H1 (cell line): ENCODE results near the gene FARS2. TPM values are rescaled to one million over a fixed set of nuclear protein-coding genes. Genes with fewer than 3 reads are reported as not detected.

Experiments
- CTCF ChIA-PET: fragments of 300-600 bp; sonication (Branson Sonifier 250); formaldehyde crosslinking; loops from one replicate; lab custom pipeline; 2021; ENCODE audit not compliant: partially characterized antibody; lab: Charles Lee
- POLR2A ChIA-PET: fragments of 300-600 bp; sonication (Branson Sonifier 250); formaldehyde crosslinking; loops from one replicate; lab custom pipeline; 2021; ENCODE audit warnings: inconsistent platforms; ENCODE audit not compliant: partially characterized antibody; lab: Charles Lee
- DNase-seq, 2 experiments: peaks; one replicate each; pipeline versions ENCODE4 v3.0.0 to v3.0.0-alpha.2; 2010 to 2022; ENCODE audit warnings: low spot score in 2 of 2, low read depth in 1 of 2, mixed read lengths in 1 of 2
- FAIRE-seq: peaks from 2 replicates; lab custom pipeline; 2011; peaks lifted over from hg19 to GRCh38; lab: Jason Lieb, UNC
- H2AFZ ChIP-seq: 2 replicates; pipeline ENCODE4 v1.8.1; 2012; ENCODE audit warnings: low read length, inconsistent platforms
- H2AK5ac ChIP-seq: 2 replicates; pipeline ENCODE4 v1.6.1; 2013; ENCODE audit warnings: low read depth, low read length
- H2BK120ac ChIP-seq: replicated peaks from 2 replicates; pipeline ENCODE3; 2013; ENCODE audit warnings: low read depth, low read length, inconsistent platforms
- H2BK12ac ChIP-seq: 2 replicates; pipeline ENCODE4 v1.6.1; 2013; ENCODE audit warnings: low read depth, low read length
- H2BK15ac ChIP-seq: 2 replicates; pipeline ENCODE4 v1.6.1; 2013; ENCODE audit warnings: low read length
- H2BK20ac ChIP-seq: 2 replicates; pipeline ENCODE4 v1.6.1; 2013; ENCODE audit warnings: low read length
- H2BK5ac ChIP-seq: 2 replicates; pipeline ENCODE4 v1.6.1; 2013; ENCODE audit warnings: low read depth, low read length
- H3K14ac ChIP-seq: 2 replicates; pipeline ENCODE4 v1.6.1; 2013; ENCODE audit warnings: inconsistent platforms; ENCODE audit not compliant: insufficient read length
- H3K18ac ChIP-seq: 2 replicates; pipeline ENCODE4 v1.6.1; 2013; ENCODE audit warnings: low read length; ENCODE audit errors: extremely low read depth
- H3K23ac ChIP-seq: 2 replicates; pipeline ENCODE4 v1.6.1; 2013; ENCODE audit warnings: inconsistent platforms; ENCODE audit not compliant: insufficient read length
- H3K23me2 ChIP-seq: 2 replicates; pipeline ENCODE4 v1.6.1; 2013; ENCODE audit warnings: low read depth, low read length
- H3K27ac ChIP-seq: 2 replicates; pipeline ENCODE4 v1.6.1; 2011; ENCODE audit warnings: low read depth, low read length, inconsistent platforms
- H3K27me3 ChIP-seq, 4 experiments: replicated peaks in 1 of 4; 1 replicate in 1 of 4; 2 replicates in 3 of 4; pipeline versions ENCODE4 v1.6.1 to v1.8.1; 2011 to 2013; ENCODE audit warnings: low read length in 3 of 4, mild to moderate bottlenecking in 3 of 4, inconsistent platforms in 2 of 4, mixed read lengths in 2 of 4, moderate library complexity in 1 of 4; ENCODE audit not compliant: control insufficient read depth in 3 of 4, insufficient read depth in 3 of 4; ENCODE audit errors: extremely low read depth in 1 of 4
- H3K36me3 ChIP-seq, 4 experiments: 2 replicates each; pipeline versions ENCODE4 v1.6.1 to v1.8.1; 2011 to 2013; ENCODE audit warnings: mild to moderate bottlenecking in 4 of 4, low read length in 3 of 4, moderate library complexity in 2 of 4, control low read depth in 1 of 4, inconsistent platforms in 1 of 4; ENCODE audit not compliant: insufficient read depth in 4 of 4, control insufficient read depth in 2 of 4
- H3K4ac ChIP-seq: replicated peaks from 2 replicates; pipeline ENCODE3; 2013; ENCODE audit warnings: low read length, low read depth, mixed read lengths, inconsistent platforms; ENCODE audit not compliant: insufficient read length
- H3K4me1 ChIP-seq, 4 experiments: replicated peaks in 1 of 4; 1 replicate in 1 of 4; 2 replicates in 3 of 4; pipeline versions ENCODE4 v1.6.1 to v1.8.1; 2011 to 2013; ENCODE audit warnings: low read length in 3 of 4, inconsistent platforms in 2 of 4, mixed read lengths in 1 of 4; ENCODE audit not compliant: insufficient read depth in 4 of 4, control insufficient read depth in 3 of 4
- H3K4me2 ChIP-seq, 2 experiments: 2 replicates each; pipeline versions ENCODE4 v1.6.1 to v1.8.1; 2011 to 2013; ENCODE audit warnings: low read depth in 2 of 2, low read length in 2 of 2, control low read depth in 1 of 2, inconsistent platforms in 1 of 2, mild to moderate bottlenecking in 1 of 2; ENCODE audit not compliant: insufficient read depth in 1 of 2
- H3K4me3 ChIP-seq, 4 experiments: fragments of 200-600, 300-600 bp in 1 of 4; sonication (generic), shearing (Covaris generic), sonication (Bioruptor Twin) in 1 of 4; 2 replicates each; pipeline versions ENCODE4 v1.5.1 to v1.8.1; 2011 to 2016; ENCODE audit warnings: low read length in 4 of 4, low read depth in 3 of 4, control low read depth in 2 of 4, inconsistent platforms in 2 of 4, mild to moderate bottlenecking in 2 of 4, mixed read lengths in 1 of 4, moderate library complexity in 1 of 4; ENCODE audit not compliant: insufficient read depth in 2 of 4; ENCODE audit errors: extremely low read depth in 1 of 4
- H3K56ac ChIP-seq: replicated peaks from 2 replicates; pipeline ENCODE3; 2013; ENCODE audit warnings: low read depth, mild to moderate bottlenecking, mixed read lengths, low read length, inconsistent platforms; ENCODE audit not compliant: insufficient read length
- H3K79me1 ChIP-seq: 2 replicates; pipeline ENCODE4 v1.6.1; 2013; ENCODE audit warnings: low read depth, low read length, control low read depth
- H3K79me2 ChIP-seq, 2 experiments: 2 replicates each; pipeline versions ENCODE4 v1.6.1 to v1.8.1; 2012 to 2013; ENCODE audit warnings: low read length in 2 of 2, mild to moderate bottlenecking in 2 of 2, inconsistent platforms in 1 of 2; ENCODE audit not compliant: insufficient read depth in 2 of 2, control insufficient read depth in 1 of 2
- H3K9ac ChIP-seq, 4 experiments: replicated peaks in 1 of 4; 1 replicate in 1 of 4; 2 replicates in 3 of 4; pipeline versions ENCODE4 v1.6.1 to v1.8.1; 2011 to 2013; ENCODE audit warnings: low read depth in 3 of 4, low read length in 3 of 4, control low read depth in 2 of 4, mild to moderate bottlenecking in 2 of 4, moderate library complexity in 2 of 4, inconsistent platforms in 1 of 4; ENCODE audit errors: extremely low read depth in 1 of 4
- H3K9me3 ChIP-seq, 2 experiments: 2 replicates each; pipeline versions ENCODE4 v1.6.1 to v1.8.1; 2012 to 2013; ENCODE audit warnings: mild to moderate bottlenecking in 2 of 2, moderate library complexity in 2 of 2, control low read depth in 1 of 2, inconsistent platforms in 1 of 2, low read depth in 1 of 2, low read length in 1 of 2, mixed read lengths in 1 of 2; ENCODE audit not compliant: insufficient read depth in 2 of 2
- H4K20me1 ChIP-seq, 2 experiments: replicated peaks in 1 of 2; 2 replicates each; pipeline versions ENCODE3 to v1.8.1; 2011 to 2013; ENCODE audit warnings: inconsistent platforms in 2 of 2, low read length in 2 of 2, mild to moderate bottlenecking in 1 of 2; ENCODE audit not compliant: insufficient read depth in 2 of 2, control insufficient read depth in 1 of 2
- H4K5ac ChIP-seq: 2 replicates; pipeline ENCODE4 v1.6.1; 2013; ENCODE audit warnings: low read length, low read depth, mixed read lengths, inconsistent platforms; ENCODE audit not compliant: insufficient read length
- H4K8ac ChIP-seq: 2 replicates; pipeline ENCODE4 v1.8.0; 2013; ENCODE audit warnings: mild to moderate bottlenecking, moderate library complexity, low read length, inconsistent platforms; ENCODE audit not compliant: insufficient read depth; ENCODE audit errors: extremely low read depth
- H4K91ac ChIP-seq: replicated peaks from 2 replicates; pipeline ENCODE3; 2013; ENCODE audit warnings: low read length, mixed read lengths, inconsistent platforms; ENCODE audit not compliant: insufficient read length
- CBX8 ChIP-seq: fragments of 300-800, 300-1000 bp; sonication (generic); IDR thresholded peaks from 2 replicates; pipeline ENCODE4 v1.7.1; 2016; ENCODE audit warnings: low read depth, low read length, borderline replicate concordance
- CHD2 ChIP-seq: IDR thresholded peaks from 2 replicates; pipeline ENCODE4 v1.6.1; 2012; ENCODE audit warnings: low read length, improper control_type of control experiment
- CREB1 ChIP-seq: IDR thresholded peaks from 2 replicates; pipeline ENCODE4 v1.6.1; 2012; ENCODE audit warnings: inconsistent platforms
- CTCF ChIP-seq, 3 experiments: IDR thresholded peaks; 1 replicate in 2 of 3; 2 replicates in 1 of 3; pipeline versions ENCODE4 v1.5.1 to v1.6.1; 2011; ENCODE audit warnings: low read length in 3 of 3, mild to moderate bottlenecking in 3 of 3, inconsistent platforms in 2 of 3, low read depth in 1 of 3, moderate library complexity in 1 of 3; ENCODE audit not compliant: insufficient read depth in 1 of 3; ENCODE audit errors: control extremely low read depth in 1 of 3
- E2F6 ChIP-seq: IDR thresholded peaks from 2 replicates; pipeline ENCODE4 v1.6.1; 2012; ENCODE audit warnings: inconsistent platforms
- GABPA ChIP-seq: IDR thresholded peaks from 2 replicates; pipeline ENCODE4 v1.6.1; 2011; ENCODE audit warnings: mild to moderate bottlenecking, low read length, moderate library complexity, borderline replicate concordance; ENCODE audit not compliant: insufficient read depth
- RNF2 ChIP-seq: fragments of 200-900, 300-1000 bp; sonication (generic); IDR thresholded peaks from 2 replicates; pipeline ENCODE4 v1.7.1; 2016; ENCODE audit warnings: borderline replicate concordance, low read depth, mild to moderate bottlenecking, antibody characterized with exemption, low read length; ENCODE audit not compliant: poor library complexity, severe bottlenecking; ENCODE audit errors: missing control alignments
- SIX5 ChIP-seq: IDR thresholded peaks from 2 replicates; pipeline ENCODE4 v1.6.1; 2011; ENCODE audit warnings: mild to moderate bottlenecking, low read depth, low read length
- TEAD4 ChIP-seq: IDR thresholded peaks from 2 replicates; pipeline ENCODE4 v1.6.1; 2012; ENCODE audit warnings: low read depth, low read length, inconsistent platforms, mixed read lengths
- WGBS, 2 experiments: shearing (Covaris generic) in 1 of 2; methylation state at CpG; one replicate each; pipeline versions ENCODE4 v1.1.6 to v1.1.7; 2013 to 2015; ENCODE audit warnings: low lambda C conversion rate in 2 of 2, mixed read lengths in 2 of 2, inconsistent platforms in 1 of 2, low coverage in 1 of 2, missing lambda C conversion rate in 1 of 2; ENCODE audit not compliant: insufficient replicate concordance in 2 of 2, insufficient coverage in 1 of 2, insufficient read length in 1 of 2; ENCODE audit errors: extremely low coverage in 1 of 2, missing lambda C conversion rate in 1 of 2; 5-methylcytosine and 5-hydroxymethylcytosine counted together
- polyA plus RNA-seq, 7 experiments: library from polyadenylated mRNA; depleted of rRNA in 3 of 7; stranded (reverse) in 5 of 7; unstranded in 2 of 7; fragments of >200 nt in 5 of 7; fragments of 200-250 nt in 2 of 7; gene quantifications; 1 replicate in 5 of 7; 2 replicates in 1 of 7; 4 replicates in 1 of 7; pipeline versions ENCODE4 v1.2.1 to v1.2.3, GENCODE V29; 2011 to 2013; ENCODE audit warnings: missing spikeins in 2 of 7, mixed read lengths in 2 of 7
- total RNA-seq: library from RNA; stranded (reverse); fragmentation: NEBNext Ultra II Directional; extraction: Animal tissue kit (Norgen Biotek cat#: 25700); gene quantifications from 2 replicates; pipeline ENCODE4 v1.2.1, GENCODE V29; 2021

FARS2 gene
- total and polyA plus RNA-seq, 2 of the 8 experiments (the other 6 are each of a cell fraction or from before 2014, with no cell fraction given), result 11.7 to 14.4 TPM

GRCh38 chr6:5765141-5765760 lies 503.9 kb downstream of the FARS2 start:
- no peak overlapping the region for H3K18ac ChIP-seq
- H4K91ac ChIP-seq, result no peak overlapping the region
- no peaks in the 10 kb centered on the region for H3K23me2 ChIP-seq
- peaks cover 0 to 1% (median 0%) of the 10 kb centered on the region in 4 experiments; a peak in 1 of 7 replicates for H3K4me1 ChIP-seq
- no peak overlapping the region for H2BK5ac ChIP-seq
- H3K9ac ChIP-seq, result no peak overlapping the region; a peak in 1 of 7 replicates
- FAIRE-seq (no peak), DNase-seq (no peak)
- no peak overlapping the region for H2BK20ac ChIP-seq
- no peaks in the 10 kb centered on the region for H3K79me1 ChIP-seq
- ChIA-PET POLR2A (no interaction called here), CTCF (interaction anchor here (0.7 to 3.2 kb wide), 18 partner anchors 11 to 708 kb away, joined by 3 to 12 read pairs (median 4); no protein-coding TSS in a partner anchor)
- no peak overlapping the region for H3K14ac ChIP-seq
- peaks cover 7 to 10% of the 10 kb centered on the region in 2 experiments; a peak in 3 of 4 replicates for H3K9me3 ChIP-seq
- WGBS, 2 experiments, result 88% methylated on average over 14 of the region's 17 CpGs; no CpG with 5 or more reads in 1 of the 2 experiments
- H3K36me3 ChIP-seq, result no peaks in the 10 kb centered on the region
- no peak overlapping the region for H2BK120ac ChIP-seq
- H3K4me3 ChIP-seq, result no peak overlapping the region
- H3K27ac ChIP-seq, result no peak overlapping the region
- no peak overlapping the region for H3K4ac ChIP-seq
- no peak overlapping the region for H2BK12ac ChIP-seq
- H3K23ac ChIP-seq, result no peak overlapping the region
- no peak overlapping the region for H4K5ac ChIP-seq
- no peaks in the 10 kb centered on the region for H4K20me1 ChIP-seq
- H2AK5ac ChIP-seq, result no peak overlapping the region
- H2AFZ ChIP-seq, result no peak overlapping the region
- no peaks in the 10 kb centered on the region for H3K79me2 ChIP-seq
- H3K27me3 ChIP-seq, result no peaks in the 10 kb centered on the region
- H3K56ac ChIP-seq, result no peak overlapping the region
- no peak overlapping the region for H3K4me2 ChIP-seq
- no peak overlapping the region for H2BK15ac ChIP-seq
- no peak overlapping the region for H4K8ac ChIP-seq
- no peak for TF ChIP-seq CREB1
- no peak for TF ChIP-seq RNF2
- TF ChIP-seq SIX5, result no peak
- no peak for TF ChIP-seq CHD2
- no peak for TF ChIP-seq CTCF (IDR thresholded peaks at IDR 0.05; ENCODE audit: control extremely low read depth in 1 of 3, insufficient read depth in 1 of 3, low read depth in 1 of 3, low read length in 3 of 3)
- TF ChIP-seq GABPA, result no peak
- TF ChIP-seq E2F6, result no peak
- no peak for TF ChIP-seq TEAD4
- TF ChIP-seq CBX8, result no peak
